ENCODE measurements around the gene WNK1. TPM values are rescaled to one million over a fixed set of nuclear protein-coding genes. Genes with fewer than 3 reads are reported as not detected.
A peak's percentile ranks its signal among the peaks of the same experiment; 100 is the strongest.

WNK1 gene
- total RNA-seq, 4 donors from 2014 or later, result 79.2 to 169 (median 92.1) TPM

DNA sequence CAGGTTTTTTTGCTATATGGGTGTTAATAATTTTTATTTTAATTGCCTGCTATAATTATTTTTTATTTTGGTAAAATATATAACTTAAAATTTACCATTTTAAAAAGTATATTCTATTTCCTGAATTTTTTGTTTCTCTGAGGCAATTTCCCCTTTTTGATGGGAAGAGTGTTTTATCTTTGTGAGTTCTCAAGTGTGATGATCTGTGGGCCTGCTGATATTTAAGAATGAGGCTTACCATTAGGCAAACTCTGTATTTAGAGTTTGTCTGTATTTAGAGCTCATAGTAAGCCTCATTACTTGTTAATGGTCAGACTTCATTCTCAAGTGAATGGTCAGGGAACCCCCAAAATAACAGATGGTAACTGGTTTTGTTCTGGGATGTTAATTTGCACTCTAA lies 48.0 kb downstream of the WNK1 start:
- Histone ChIP-seq H3K27ac (no peak overlapping the region), H3K27me3 (no peaks in the 10 kb centered on the region), H3K9me3 (no peaks in the 10 kb centered on the region), H3K4me3 (no peak overlapping the region), H3K4me1 (peaks cover 11 to 63% (median 14%) of the 10 kb centered on the region in 4 donors), H3K36me3 (no peaks in the 10 kb centered on the region)
- DNase-seq, result no peak
- intact Hi-C loops (cut with DNase I; ENCODE audit: low total_unique reads) (no loop called here), in situ Hi-C loops (cut with MboI; ENCODE audit: low pct_ligation_motif_present in 1 of 4, low pct_unique_long_range_greater_than_20kb in 1 of 4, low sequenced_read_pairs in 3 of 4) (loop anchor here in 1 of 4 donors (25.0 kb wide), 1 partner anchor 238 kb away; no protein-coding TSS in a partner anchor)
- TF ChIP-seq POLR2A (IDR thresholded peaks at IDR 0.05), result no peak
- TF ChIP-seq, protein P1, sequence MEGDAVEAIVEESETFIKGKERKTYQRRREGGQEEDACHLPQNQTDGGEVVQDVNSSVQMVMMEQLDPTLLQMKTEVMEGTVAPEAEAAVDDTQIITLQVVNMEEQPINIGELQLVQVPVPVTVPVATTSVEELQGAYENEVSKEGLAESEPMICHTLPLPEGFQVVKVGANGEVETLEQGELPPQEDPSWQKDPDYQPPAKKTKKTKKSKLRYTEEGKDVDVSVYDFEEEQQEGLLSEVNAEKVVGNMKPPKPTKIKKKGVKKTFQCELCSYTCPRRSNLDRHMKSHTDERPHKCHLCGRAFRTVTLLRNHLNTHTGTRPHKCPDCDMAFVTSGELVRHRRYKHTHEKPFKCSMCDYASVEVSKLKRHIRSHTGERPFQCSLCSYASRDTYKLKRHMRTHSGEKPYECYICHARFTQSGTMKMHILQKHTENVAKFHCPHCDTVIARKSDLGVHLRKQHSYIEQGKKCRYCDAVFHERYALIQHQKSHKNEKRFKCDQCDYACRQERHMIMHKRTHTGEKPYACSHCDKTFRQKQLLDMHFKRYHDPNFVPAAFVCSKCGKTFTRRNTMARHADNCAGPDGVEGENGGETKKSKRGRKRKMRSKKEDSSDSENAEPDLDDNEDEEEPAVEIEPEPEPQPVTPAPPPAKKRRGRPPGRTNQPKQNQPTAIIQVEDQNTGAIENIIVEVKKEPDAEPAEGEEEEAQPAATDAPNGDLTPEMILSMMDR (IDR thresholded peaks at IDR 0.05), result no peak
- TF ChIP-seq EP300 (IDR thresholded peaks at IDR 0.05; ENCODE audit: low read depth), result no peak
- no peak for TF ChIP-seq POLR2AphosphoS5 (IDR thresholded peaks at IDR 0.05)

DNA sequence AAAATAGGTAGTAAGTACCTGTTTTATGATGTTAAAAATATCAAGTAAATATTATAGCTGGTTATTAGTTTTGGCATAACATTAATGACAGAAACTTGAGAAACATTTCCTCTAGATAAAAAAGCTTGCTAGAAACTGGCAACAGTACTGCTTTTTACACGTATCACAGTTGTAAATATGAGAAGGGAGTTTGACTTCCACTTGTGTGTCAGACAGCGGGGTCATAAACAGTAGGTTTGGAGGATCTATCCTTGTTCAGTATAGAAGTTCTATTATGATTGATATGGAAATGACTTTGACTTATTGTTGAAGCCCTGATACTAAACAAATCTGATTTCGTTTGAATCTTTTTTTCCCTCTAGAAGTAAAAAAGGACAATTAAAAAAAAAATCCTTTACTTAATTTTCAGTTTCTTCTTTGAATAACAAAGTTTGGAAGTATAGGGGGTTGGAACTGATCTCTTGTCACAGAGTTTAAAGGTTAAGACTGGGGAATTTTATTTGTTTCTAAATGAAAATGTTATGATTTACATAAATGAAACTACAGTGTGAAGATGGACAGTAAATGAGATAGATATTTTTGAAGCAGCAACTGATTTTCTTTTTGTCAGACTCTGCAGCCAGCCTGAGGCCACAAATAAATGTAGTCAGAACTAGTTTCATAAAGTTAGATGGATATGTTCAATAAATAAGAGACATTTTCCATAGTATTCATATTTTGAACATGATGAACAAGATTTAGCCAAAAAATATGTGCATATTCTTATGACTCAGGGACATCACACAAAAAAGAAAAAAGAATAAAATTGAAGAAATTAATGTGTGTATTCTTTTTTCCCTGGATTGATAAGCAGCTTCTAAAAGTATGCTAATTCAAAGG lies 50.1 kb downstream of the WNK1 start:
- intact Hi-C loops (cut with DNase I; ENCODE audit: low total_unique reads) (no loop called here), in situ Hi-C loops (cut with MboI; ENCODE audit: low pct_ligation_motif_present in 1 of 4, low pct_unique_long_range_greater_than_20kb in 1 of 4, low sequenced_read_pairs in 3 of 4) (loop anchor here in 1 of 4 donors (25.0 kb wide), 1 partner anchor 240 kb away; no protein-coding TSS in a partner anchor)
- Histone ChIP-seq H3K27ac (no peak overlapping the region), H3K4me1 (peaks cover 11 to 73% (median 24%) of the 10 kb centered on the region in 4 donors), H3K4me3 (no peak overlapping the region), H3K27me3 (no peaks in the 10 kb centered on the region), H3K9me3 (no peaks in the 10 kb centered on the region), H3K36me3 (no peaks in the 10 kb centered on the region)
- TF ChIP-seq POLR2A (IDR thresholded peaks at IDR 0.05) (no peak), EP300 (IDR thresholded peaks at IDR 0.05; ENCODE audit: low read depth) (no peak), POLR2AphosphoS5 (IDR thresholded peaks at IDR 0.05) (no peak)
- TF ChIP-seq, protein P1 (IDR thresholded peaks at IDR 0.05), result no peak
- WGBS, 2 donors (ENCODE audit: low coverage in 1 of 2), result 15 to 34% methylated on average over 3 of the region's 3 CpGs
- DNase-seq, result no peak

DNA sequence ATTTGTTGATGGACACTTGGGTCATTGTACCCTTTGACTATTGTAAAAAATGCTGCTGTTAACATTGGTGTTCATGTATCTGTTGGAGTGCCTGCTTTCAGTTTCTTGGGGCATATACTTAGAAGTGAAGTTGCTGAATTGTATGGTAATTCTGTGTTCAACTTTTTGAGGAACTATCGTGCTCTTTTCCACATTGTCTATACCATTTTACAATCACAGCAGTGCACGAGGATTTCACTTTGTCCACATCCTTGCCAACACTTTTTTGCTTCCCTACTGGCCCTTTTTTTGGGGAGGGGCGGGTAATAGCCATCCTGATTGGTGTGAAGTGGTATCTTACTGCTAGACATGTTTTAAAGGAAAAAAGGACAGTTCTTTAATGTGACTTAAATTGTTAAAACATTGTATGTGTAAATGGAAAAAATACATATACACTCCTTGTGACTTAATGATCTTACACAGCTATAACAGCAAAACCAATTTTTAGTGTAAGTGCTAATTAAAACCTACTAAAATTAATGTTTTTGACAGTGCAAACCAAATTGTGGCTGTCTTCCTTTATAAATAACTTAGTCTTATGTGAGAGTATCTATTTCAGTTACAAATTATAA lies 52.7 kb downstream of the WNK1 start:
- H3K4me1 ChIP-seq, result peaks cover 11 to 67% (median 26%) of the 10 kb centered on the region in 4 donors
- intact Hi-C loops (cut with DNase I; ENCODE audit: low total_unique reads) (no loop called here), in situ Hi-C loops (cut with MboI; ENCODE audit: low pct_ligation_motif_present in 1 of 4, low pct_unique_long_range_greater_than_20kb in 1 of 4, low sequenced_read_pairs in 3 of 4) (loop anchor here in 1 of 4 donors (25.0 kb wide), 1 partner anchor 243 kb away; no protein-coding TSS in a partner anchor)
- DNase-seq, result no peak
- no peaks in the 10 kb centered on the region for H3K36me3 ChIP-seq
- no peaks in the 10 kb centered on the region for H3K27me3 ChIP-seq
- H3K9me3 ChIP-seq, result no peaks in the 10 kb centered on the region
- 77 to 81% methylated on average over 3 of the region's 3 CpGs for WGBS, 2 donors (ENCODE audit: low coverage in 1 of 2)
- no peak overlapping the region for H3K4me3 ChIP-seq
- TF ChIP-seq POLR2AphosphoS5 (IDR thresholded peaks at IDR 0.05) (no peak), EP300 (IDR thresholded peaks at IDR 0.05; ENCODE audit: low read depth) (no peak), POLR2A (IDR thresholded peaks at IDR 0.05) (no peak)
- TF ChIP-seq, protein P1 (IDR thresholded peaks at IDR 0.05), result no peak
- no peak overlapping the region for H3K27ac ChIP-seq

DNA sequence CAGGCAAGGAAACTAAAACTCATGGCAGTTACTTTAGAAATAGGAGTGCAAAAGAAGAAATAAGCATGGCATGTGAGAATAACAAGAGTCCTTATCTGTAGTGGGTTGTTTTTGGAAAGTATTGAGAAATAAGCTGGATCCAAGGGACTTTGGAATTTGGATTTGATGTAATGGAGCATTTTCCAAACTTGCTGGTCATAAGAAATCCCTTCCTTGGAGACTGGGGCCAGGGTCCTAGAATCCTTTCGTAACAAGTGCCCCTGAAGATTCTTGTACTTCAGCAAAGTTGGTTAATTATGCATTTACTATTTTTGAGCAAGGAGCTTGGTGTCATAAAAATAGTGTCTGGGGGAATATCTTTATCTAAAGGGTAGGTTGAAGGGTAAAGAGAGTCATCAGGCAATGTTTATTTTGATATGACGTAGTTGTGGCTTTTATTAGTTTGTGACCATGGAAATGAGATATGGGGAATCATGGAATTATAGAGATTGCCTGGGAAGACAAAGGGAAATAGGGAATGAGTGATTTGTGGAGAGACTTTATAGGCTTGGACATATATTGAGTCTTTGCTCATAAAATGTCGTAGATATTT lies 53.9 kb downstream of the WNK1 start:
- Histone ChIP-seq H3K27ac (peak overlapping the region in 3 of 4 donors; percentile 3 to 34 (median 9)), H3K9me3 (no peaks in the 10 kb centered on the region), H3K36me3 (no peaks in the 10 kb centered on the region), H3K4me1 (peaks cover 11 to 72% (median 30%) of the 10 kb centered on the region in 4 donors), H3K27me3 (no peaks in the 10 kb centered on the region), H3K4me3 (no peak overlapping the region)
- DNase-seq, result no peak
- in situ Hi-C loops (cut with MboI; ENCODE audit: low pct_ligation_motif_present in 1 of 4, low pct_unique_long_range_greater_than_20kb in 1 of 4, low sequenced_read_pairs in 3 of 4), result loop anchor here in 1 of 4 donors (25.0 kb wide), 1 partner anchor 244 kb away; no protein-coding TSS in a partner anchor
- intact Hi-C loops (cut with DNase I; ENCODE audit: low total_unique reads), result no loop called here
- WGBS, 2 donors (ENCODE audit: low coverage in 1 of 2), result 55 to 61% methylated on average over 2 to 3 of the region's 3 CpGs
- no peak for TF ChIP-seq POLR2A (IDR thresholded peaks at IDR 0.05)
- TF ChIP-seq, protein P1 (IDR thresholded peaks at IDR 0.05), result no peak
- TF ChIP-seq POLR2AphosphoS5 (IDR thresholded peaks at IDR 0.05), result no peak
- no peak for TF ChIP-seq EP300 (IDR thresholded peaks at IDR 0.05; ENCODE audit: low read depth)

Data from transverse colon (tissue), 4 donors.